Motor neuron (in vitro differentiated cells): ENCODE data around the gene CLSTN1. TPM values are rescaled to one million over a fixed set of nuclear protein-coding genes. Genes with fewer than 3 reads are reported as not detected.
A peak's percentile ranks its signal among the peaks of the same experiment; 100 is the strongest.

ENCODE experiments used
- ATAC-seq, 8 experiments: fragments of 200-7000 bp; cut with Tn5 transposase; replicated peaks in 6 of 8; 2 replicates each; pipeline ENCODE4 v1.8.0; 2021; ENCODE audit warnings: mild to moderate bottlenecking in 8 of 8, moderate library complexity in 8 of 8
- H3K27ac ChIP-seq, 2 donors: fragments of 250-450 bp; sonication (Bioruptor Pico); 2 replicates each; pipeline ENCODE4 v1.9.0; 2021; ENCODE audit warnings: antibody characterized with exemption in 2 of 2, mild to moderate bottlenecking in 2 of 2, moderate library complexity in 1 of 2
- H3K4me1 ChIP-seq, 2 donors: fragments of 250-450 bp; sonication (Bioruptor Pico); replicated peaks in 1 of 2; 2 replicates each; pipeline ENCODE4 v1.6.1; 2021; ENCODE audit warnings: antibody characterized with exemption in 2 of 2, mild to moderate bottlenecking in 2 of 2, moderate library complexity in 1 of 2
- H3K4me3 ChIP-seq, 5 donors: fragments of 250-450 bp; sonication (Bioruptor Pico); 2 replicates each; pipeline ENCODE4 v1.9.0; 2021; ENCODE audit warnings: antibody characterized with exemption in 5 of 5, mild to moderate bottlenecking in 5 of 5, moderate library complexity in 4 of 5
- WGBS, 10 experiments: fragments of 450-650 bp; shearing (Covaris generic); methylation state at CpG; one replicate each; pipeline ENCODE4 v1.0.0; 2022; 5-methylcytosine and 5-hydroxymethylcytosine counted together
- in situ Hi-C, 9 experiments: fragments of 400-800 bp; cut with MboI; loops; one replicate each; pipeline ENCODE4 v1.15.0; 2021; ENCODE audit warnings: low sequenced_read_pairs in 9 of 9, low pct_unique_long_range_greater_than_20kb in 2 of 9; ENCODE audit not compliant: unreplicated experiment in 9 of 9
- total RNA-seq, 8 experiments: library from RNA; unstranded; fragments of 300-600 nt; gene quantifications; 2 replicates each; pipeline versions ENCODE4 v1.2.3 to v1.2.4, GENCODE V29; 2022

CLSTN1 gene
- total RNA-seq, 8 experiments from 2014 or later = 36.6 to 140 (median 112) TPM

- in situ Hi-C loops = no loop called here
- Histone ChIP-seq H3K27ac (no peak overlapping the region), H3K4me3 (no peak overlapping the region), H3K4me1 (no peaks in the 10 kb centered on the region)
- WGBS, 10 experiments = 0 to 100% (median 82%) methylated on average over 1 to 7 of the region's 12 CpGs; no CpG with 5 or more reads in 4 of the 10 experiments
- ATAC-seq = peak in 2 of 8 experiments; percentile 21 to 77
Measured at GRCh38 chr1:9700340-9700739, 123.4 kb downstream of the CLSTN1 start.

- H3K4me1 ChIP-seq = no peaks in the 10 kb centered on the region
- in situ Hi-C loops = no loop called here
- 69 to 100% (median 88%) methylated on average over 1 to 5 of the region's 7 CpGs; no CpG with 5 or more reads in 4 of the 10 experiments for WGBS, 10 experiments
- no peak overlapping the region for H3K27ac ChIP-seq
- no peak overlapping the region for H3K4me3 ChIP-seq
- ATAC-seq = no peak
Measured at GRCh38 chr1:9699361-9699760, 124.4 kb downstream of the CLSTN1 start.

- 60 to 100% (median 93%) methylated on average over 1 to 2 of the region's 2 CpGs; no CpG with 5 or more reads in 3 of the 10 experiments for WGBS, 10 experiments
- ATAC-seq = no peak
- Histone ChIP-seq H3K27ac (no peak overlapping the region), H3K4me1 (no peaks in the 10 kb centered on the region), H3K4me3 (no peak overlapping the region)
- in situ Hi-C loops = no loop called here
Measured at GRCh38 chr1:9696793-9697192, 127.0 kb downstream of the CLSTN1 start.

- ATAC-seq = no peak
- no peak overlapping the region for H3K4me3 ChIP-seq
- in situ Hi-C loops = no loop called here
- WGBS, 10 experiments = 67 to 95% (median 71%) methylated on average over 1 to 5 of the region's 5 CpGs; no CpG with 5 or more reads in 4 of the 10 experiments
- H3K27ac ChIP-seq = no peak overlapping the region
- H3K4me1 ChIP-seq = peaks cover 15 to 16% of the 10 kb centered on the region in 2 donors
Measured at GRCh38 chr1:9691691-9692090, 132.1 kb downstream of the CLSTN1 start.

GRCh38 chr1:9691108-9691445, 132.7 kb downstream of the CLSTN1 start:
- no peak overlapping the region for H3K27ac ChIP-seq
- 50 to 100% (median 68%) methylated on average over 2 to 6 of the region's 6 CpGs; no CpG with 5 or more reads in 2 of the 10 experiments for WGBS, 10 experiments
- peaks cover 15 to 16% of the 10 kb centered on the region in 2 donors for H3K4me1 ChIP-seq
- ATAC-seq = no peak
- in situ Hi-C loops = no loop called here
- no peak overlapping the region for H3K4me3 ChIP-seq

GRCh38 chr1:9690440-9691107, 133.2 kb downstream of the CLSTN1 start:
- 7 to 100% (median 44%) methylated on average over 2 to 9 of the region's 14 CpGs for WGBS, 10 experiments
- no peak for ATAC-seq
- Histone ChIP-seq H3K4me3 (peak overlapping the region in 4 of 5 donors; percentile 47 to 57 (median 50)), H3K27ac (no peak overlapping the region), H3K4me1 (peaks cover 15 to 16% of the 10 kb centered on the region in 2 donors)
- in situ Hi-C loops = no loop called here

- 0 to 28% (median 5%) methylated on average over 1 to 8 of the region's 23 CpGs; no CpG with 5 or more reads in 4 of the 10 experiments for WGBS, 10 experiments
- H3K27ac ChIP-seq = peak overlapping the region in 1 of 2 donors; percentile 6
Measured at GRCh38 chr1:9689971-9690381, 133.8 kb downstream of the CLSTN1 start.

GRCh38 chr1:9689011-9689706, 134.6 kb downstream of the CLSTN1 start:
- in situ Hi-C loops = no loop called here
- WGBS, 10 experiments = 0 to 3% (median 1%) methylated on average over 1 to 16 of the region's 72 CpGs; no CpG with 5 or more reads in 4 of the 10 experiments
- peaks cover 15 to 16% of the 10 kb centered on the region in 2 donors for H3K4me1 ChIP-seq
- peak; percentile 73 to 87 (median 83) for ATAC-seq
- H3K4me3 ChIP-seq = peak overlapping the region; percentile 47 to 58 (median 54)
- H3K27ac ChIP-seq = no peak overlapping the region

More at GRCh38 chr1:9689971-9690381, 133.8 kb downstream of the CLSTN1 start:
- in situ Hi-C loops = no loop called here
- peak; percentile 6 to 39 (median 26) for ATAC-seq
- H3K4me1 ChIP-seq = peaks cover 15 to 16% of the 10 kb centered on the region in 2 donors
- H3K4me3 ChIP-seq = peak overlapping the region; percentile 47 to 58 (median 54)

- H3K4me3 ChIP-seq = peak overlapping the region; percentile 47 to 58 (median 54)
- WGBS, 10 experiments = 0 to 93% (median 45%) methylated on average over 1 to 13 of the region's 14 CpGs; no CpG with 5 or more reads in 1 of the 10 experiments
- H3K27ac ChIP-seq = no peak overlapping the region
- in situ Hi-C loops = no loop called here
- peaks cover 15 to 16% of the 10 kb centered on the region in 2 donors for H3K4me1 ChIP-seq
- ATAC-seq = no peak
Measured at GRCh38 chr1:9688599-9688998, 135.2 kb downstream of the CLSTN1 start.

- in situ Hi-C loops = no loop called here
- 0 to 24% (median 7%) methylated on average over 1 to 17 of the region's 34 CpGs; no CpG with 5 or more reads in 3 of the 10 experiments for WGBS, 10 experiments
- Histone ChIP-seq H3K27ac (no peak overlapping the region), H3K4me1 (peaks cover 15 to 16% of the 10 kb centered on the region in 2 donors), H3K4me3 (peak overlapping the region; percentile 31 to 58 (median 47))
- peak in 5 of 8 experiments; percentile 4 to 23 (median 10) for ATAC-seq
Measured at GRCh38 chr1:9687874-9688582, 135.7 kb downstream of the CLSTN1 start.

GRCh38 chr1:9687120-9687873, 136.5 kb downstream of the CLSTN1 start:
- Histone ChIP-seq H3K4me3 (peak overlapping the region; percentile 23 to 57 (median 36)), H3K27ac (no peak overlapping the region), H3K4me1 (peaks cover 15 to 16% of the 10 kb centered on the region in 2 donors)
- 0 to 8% (median 0%) methylated on average over 1 to 9 of the region's 42 CpGs; no CpG with 5 or more reads in 5 of the 10 experiments for WGBS, 10 experiments
- in situ Hi-C loops = no loop called here
- ATAC-seq = peak; percentile 30 to 62 (median 52)

GRCh38 chr1:9684801-9685200, 139.0 kb downstream of the CLSTN1 start:
- H3K4me1 ChIP-seq = peaks cover 8 to 9% of the 10 kb centered on the region in 2 donors
- no peak overlapping the region for H3K27ac ChIP-seq
- H3K4me3 ChIP-seq = no peak overlapping the region
- no peak for ATAC-seq
- in situ Hi-C loops = no loop called here
- 67 to 100% (median 86%) methylated on average over 1 of the region's 1 CpG; no CpG with 5 or more reads in 5 of the 10 experiments for WGBS, 10 experiments
